ENCODE data around the gene RHOB. TPM values are rescaled to one million over a fixed set of nuclear protein-coding genes. Genes with fewer than 3 reads are reported as not detected.

Gene RHOB
- total RNA-seq, 2 experiments from 2014 or later: 14.2 to 15.4 TPM

GRCh38 chr2:20421336-20421987, 25.4 kb upstream of the RHOB start:
- intact Hi-C loops (cut with micrococcal nuclease): no loop called here
- no peaks in the 10 kb centered on the region for H3K9me3 Mint-ChIP-seq
- TF ChIP-seq CTCF (IDR thresholded peaks at IDR 0.05): no peak
- no peaks in the 10 kb centered on the region for H3K36me3 Mint-ChIP-seq (ENCODE audit: low read depth)
- H3K27ac Mint-ChIP-seq: no peak overlapping the region
- H3K4me1 Mint-ChIP-seq (ENCODE audit: low read depth): peaks cover 14% of the 10 kb centered on the region
- ATAC-seq (no peak), DNase-seq (no peak)
- POLR2A ChIA-PET: interaction anchor here (1.3 kb wide), 1 partner anchor 12 kb away, joined by 3 read pairs; no protein-coding TSS in a partner anchor
- H3K4me3 Mint-ChIP-seq: no peak overlapping the region
- CTCF ChIA-PET: interaction anchor here (1.2 to 7.3 kb wide), 4 partner anchors 10 to 117 kb away, joined by 3 to 68 read pairs (median 6); no protein-coding TSS in a partner anchor
- H3K27me3 Mint-ChIP-seq: peaks cover 2% of the 10 kb centered on the region

GRCh38 chr2:20421988-20422370, 24.9 kb upstream of the RHOB start:
- Mint-ChIP-seq H3K36me3 (ENCODE audit: low read depth) (no peaks in the 10 kb centered on the region), H3K27me3 (no peaks in the 10 kb centered on the region), H3K4me1 (ENCODE audit: low read depth) (peaks cover 14% of the 10 kb centered on the region), H3K27ac (no peak overlapping the region), H3K9me3 (no peaks in the 10 kb centered on the region), H3K4me3 (no peak overlapping the region)
- TF ChIP-seq CTCF (IDR thresholded peaks at IDR 0.05): no peak
- ChIA-PET CTCF (interaction anchor here (1.2 to 7.3 kb wide), 4 partner anchors 10 to 118 kb away, joined by 3 to 68 read pairs (median 6); no protein-coding TSS in a partner anchor), POLR2A (interaction anchor here (1.3 kb wide), 1 partner anchor 12 kb away, joined by 3 read pairs; no protein-coding TSS in a partner anchor)
- DNase-seq: no peak
- ATAC-seq: no peak
- intact Hi-C loops (cut with micrococcal nuclease): no loop called here

DNA sequence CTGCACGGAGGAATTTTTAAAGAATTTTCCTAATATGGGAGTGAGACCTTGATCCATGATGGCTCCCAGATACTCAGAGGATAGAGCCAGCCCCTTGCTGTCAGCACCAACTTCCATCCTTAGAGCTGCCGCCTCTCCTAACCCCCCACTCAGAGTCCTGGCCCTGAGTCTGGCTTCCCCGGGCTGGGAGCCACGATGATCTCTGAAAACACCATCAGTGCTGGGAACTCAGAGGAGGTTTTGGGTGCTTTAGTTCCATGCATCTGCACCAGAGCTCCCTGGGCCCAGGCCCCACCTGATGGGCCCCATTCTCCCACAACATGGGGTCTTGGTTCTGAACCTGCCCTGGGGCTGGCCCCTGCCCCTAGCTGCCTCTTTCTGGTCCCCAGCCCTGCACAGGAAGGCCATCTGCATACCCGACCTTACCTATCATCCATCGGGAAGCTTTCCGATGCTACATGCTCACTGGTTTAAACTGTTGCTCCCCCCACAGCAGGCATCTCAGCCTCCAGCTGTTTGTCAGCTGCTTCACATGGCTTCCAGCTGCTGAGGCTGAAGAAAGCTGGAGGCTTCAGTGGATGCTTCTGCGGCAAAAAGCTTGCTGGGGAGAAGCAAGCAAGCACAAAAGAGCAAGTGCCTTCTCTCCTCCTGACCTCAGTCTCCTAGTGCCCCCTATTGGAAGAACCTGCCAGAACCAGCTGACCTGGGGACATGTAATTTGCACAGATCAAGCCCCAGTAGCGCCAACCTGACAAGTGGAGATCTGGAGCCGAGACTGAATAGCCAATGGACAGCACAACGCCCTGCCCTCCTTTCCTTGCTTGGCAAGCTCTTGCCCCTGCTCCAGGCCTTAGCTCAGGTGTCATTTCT, 24.2 kb upstream of the RHOB start:
- DNase-seq (peak; percentile 47), ATAC-seq (peak; percentile 32)
- TF ChIP-seq CTCF (IDR thresholded peaks at IDR 0.05): no peak
- Mint-ChIP-seq H3K9me3 (no peaks in the 10 kb centered on the region), H3K4me3 (no peak overlapping the region), H3K27ac (no peak overlapping the region), H3K36me3 (ENCODE audit: low read depth) (no peaks in the 10 kb centered on the region), H3K4me1 (ENCODE audit: low read depth) (peaks cover 14% of the 10 kb centered on the region), H3K27me3 (no peaks in the 10 kb centered on the region)
- ChIA-PET CTCF (interaction anchor here (0.9 to 7.3 kb wide), 11 partner anchors 9 to 317 kb away, joined by 3 to 68 read pairs (median 4); partner anchors contain the start of gene HS1BP3), POLR2A (interaction anchor here (1.2 to 1.3 kb wide), 2 partner anchors 13 to 24 kb away, joined by 3 read pairs; partner anchors contain the start of gene RHOB)
- intact Hi-C loops (cut with micrococcal nuclease): no loop called here

GRCh38 chr2:20423359-20423758, 23.5 kb upstream of the RHOB start:
- Mint-ChIP-seq H3K9me3 (no peaks in the 10 kb centered on the region), H3K36me3 (ENCODE audit: low read depth) (no peaks in the 10 kb centered on the region), H3K4me3 (no peak overlapping the region), H3K27ac (no peak overlapping the region), H3K4me1 (ENCODE audit: low read depth) (peaks cover 14% of the 10 kb centered on the region), H3K27me3 (no peaks in the 10 kb centered on the region)
- CTCF ChIA-PET: interaction anchor here (1.1 to 7.3 kb wide), 9 partner anchors 8 to 317 kb away, joined by 3 to 68 read pairs (median 6); partner anchors contain the start of gene HS1BP3
- intact Hi-C loops (cut with micrococcal nuclease): no loop called here
- TF ChIP-seq CTCF (IDR thresholded peaks at IDR 0.05): no peak
- POLR2A ChIA-PET: interaction anchor here (1.2 kb wide), 1 partner anchor 24 kb away, joined by 3 read pairs; the partner anchor contains the start of gene RHOB
- no peak for ATAC-seq
- no peak for DNase-seq

All from activated CD8-positive, alpha-beta T cell treated with anti-CD3 and anti-CD28 coated beads for 36 hours (primary cell).